ENCODE measurements around the gene NUP93. TPM values are rescaled to one million over a fixed set of nuclear protein-coding genes. Genes with fewer than 3 reads are reported as not detected.

Gene NUP93
- total and polyA plus RNA-seq, 10 donors: 29.2 to 102 (median 56.6) TPM

- no peaks in the 10 kb centered on the region for H3K27me3 ChIP-seq (replicated peaks in 1 of 7)
- WGBS, 5 donors: 71 to 85% (median 72%) methylated on average over 5 of the region's 5 CpGs
- intact Hi-C loops (cut with DNase I; ENCODE audit: low total_unique reads): no loop called here
Measured at GRCh38 chr16:56722200-56722842, 7.6 kb upstream of the NUP93 start.

GRCh38 chr16:56724191-56724590, 5.7 kb upstream of the NUP93 start:
- Histone ChIP-seq H3K4me3 (no peak overlapping the region), H3K27me3 (replicated peaks in 1 of 7) (no peaks in the 10 kb centered on the region), H3K36me3 (no peaks in the 10 kb centered on the region), H3K27ac (no peak overlapping the region), H3K9me3 (no peaks in the 10 kb centered on the region), H3K4me1 (peaks cover 0 to 22% (median 9%) of the 10 kb centered on the region in 6 donors)
- DNase-seq: no peak
- no peak for TF ChIP-seq POLR2AphosphoS5 (IDR thresholded peaks at IDR 0.05)
- TF ChIP-seq, protein P1, sequence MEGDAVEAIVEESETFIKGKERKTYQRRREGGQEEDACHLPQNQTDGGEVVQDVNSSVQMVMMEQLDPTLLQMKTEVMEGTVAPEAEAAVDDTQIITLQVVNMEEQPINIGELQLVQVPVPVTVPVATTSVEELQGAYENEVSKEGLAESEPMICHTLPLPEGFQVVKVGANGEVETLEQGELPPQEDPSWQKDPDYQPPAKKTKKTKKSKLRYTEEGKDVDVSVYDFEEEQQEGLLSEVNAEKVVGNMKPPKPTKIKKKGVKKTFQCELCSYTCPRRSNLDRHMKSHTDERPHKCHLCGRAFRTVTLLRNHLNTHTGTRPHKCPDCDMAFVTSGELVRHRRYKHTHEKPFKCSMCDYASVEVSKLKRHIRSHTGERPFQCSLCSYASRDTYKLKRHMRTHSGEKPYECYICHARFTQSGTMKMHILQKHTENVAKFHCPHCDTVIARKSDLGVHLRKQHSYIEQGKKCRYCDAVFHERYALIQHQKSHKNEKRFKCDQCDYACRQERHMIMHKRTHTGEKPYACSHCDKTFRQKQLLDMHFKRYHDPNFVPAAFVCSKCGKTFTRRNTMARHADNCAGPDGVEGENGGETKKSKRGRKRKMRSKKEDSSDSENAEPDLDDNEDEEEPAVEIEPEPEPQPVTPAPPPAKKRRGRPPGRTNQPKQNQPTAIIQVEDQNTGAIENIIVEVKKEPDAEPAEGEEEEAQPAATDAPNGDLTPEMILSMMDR (IDR thresholded peaks at IDR 0.05 in 8 of 11, conservative IDR thresholded peaks at IDR 0.05 in 3 of 11): no peak
- TF ChIP-seq POLR2A (IDR thresholded peaks at IDR 0.05): no peak
- intact Hi-C loops (cut with DNase I; ENCODE audit: low total_unique reads): no loop called here
- 88 to 95% (median 93%) methylated on average over 3 of the region's 3 CpGs for WGBS, 5 donors

More at GRCh38 chr16:56722200-56722842, 7.6 kb upstream of the NUP93 start:
- peaks cover 0 to 3% (median 0%) of the 10 kb centered on the region in 6 donors for H3K4me1 ChIP-seq
- no peaks in the 10 kb centered on the region for H3K9me3 ChIP-seq
- H3K4me3 ChIP-seq: no peak overlapping the region
- DNase-seq: no peak
- no peak overlapping the region for H3K27ac ChIP-seq
- no peak for TF ChIP-seq POLR2AphosphoS5 (IDR thresholded peaks at IDR 0.05)
- TF ChIP-seq, protein P1 (IDR thresholded peaks at IDR 0.05 in 8 of 11, conservative IDR thresholded peaks at IDR 0.05 in 3 of 11): no peak
- TF ChIP-seq POLR2A (IDR thresholded peaks at IDR 0.05): no peak
- no peaks in the 10 kb centered on the region for H3K36me3 ChIP-seq

- intact Hi-C loops (cut with DNase I; ENCODE audit: low total_unique reads): no loop called here
- Histone ChIP-seq H3K9me3 (no peaks in the 10 kb centered on the region), H3K27me3 (replicated peaks in 1 of 7) (no peaks in the 10 kb centered on the region), H3K4me3 (no peak overlapping the region), H3K4me1 (peaks cover 9 to 39% (median 23%) of the 10 kb centered on the region in 6 donors), H3K36me3 (no peaks in the 10 kb centered on the region), H3K27ac (no peak overlapping the region)
- WGBS, 5 donors: 80 to 97% (median 92%) methylated on average over 2 of the region's 2 CpGs
- DNase-seq: no peak
- TF ChIP-seq POLR2AphosphoS5 (IDR thresholded peaks at IDR 0.05): no peak
- TF ChIP-seq, protein P1 (IDR thresholded peaks at IDR 0.05 in 8 of 11, conservative IDR thresholded peaks at IDR 0.05 in 3 of 11): no peak
- no peak for TF ChIP-seq POLR2A (IDR thresholded peaks at IDR 0.05)
Measured at GRCh38 chr16:56726283-56726682, 3.6 kb upstream of the NUP93 start.

GRCh38 chr16:56726926-56727325, 3.0 kb upstream of the NUP93 start:
- H3K9me3 ChIP-seq: no peaks in the 10 kb centered on the region
- H3K27ac ChIP-seq: no peak overlapping the region
- H3K27me3 ChIP-seq (replicated peaks in 1 of 7): no peaks in the 10 kb centered on the region
- H3K36me3 ChIP-seq: no peaks in the 10 kb centered on the region
- H3K4me1 ChIP-seq: peaks cover 9 to 45% (median 30%) of the 10 kb centered on the region in 6 donors
- intact Hi-C loops (cut with DNase I; ENCODE audit: low total_unique reads): no loop called here
- DNase-seq: no peak
- no peak for TF ChIP-seq POLR2AphosphoS5 (IDR thresholded peaks at IDR 0.05)
- TF ChIP-seq POLR2A (IDR thresholded peaks at IDR 0.05): no peak
- TF ChIP-seq, protein P1 (IDR thresholded peaks at IDR 0.05 in 8 of 11, conservative IDR thresholded peaks at IDR 0.05 in 3 of 11): no peak
- no peak overlapping the region for H3K4me3 ChIP-seq
- 89 to 95% (median 91%) methylated on average over 6 of the region's 6 CpGs for WGBS, 5 donors

All from spleen (tissue), 11 donors.